Stimulated activated CD8-positive, alpha-beta memory T cell treated with anti-CD3 and anti-CD28 coated beads, Interleukin-4, amount 100 ng/mL, for 1 hour (primary cell): ENCODE data around the gene GPSM1.
A peak's percentile ranks its signal among the peaks of the same experiment; 100 is the strongest.
"Not testable (repeated sequence)": the region's sequence is repeated elsewhere in the genome, so short reads cannot be mapped to it uniquely, and the experiment has no call there.

Experiments
- DNase-seq, 2 donors: peaks; one replicate each; pipeline ENCODE4 v3.0.0-alpha.2; 2020; ENCODE audit warnings: low read depth in 2 of 2, low spot score in 1 of 2

The GPSM1 gene

GRCh38 chr9:136394312-136395019 is 67.1 kb downstream of the GPSM1 start:
- DNase-seq, result no peak

- DNase-seq, result no peak
Observed at GRCh38 chr9:136395020-136395340, 67.6 kb downstream of the GPSM1 start.

GRCh38 chr9:136395345-136396218 is 68.2 kb downstream of the GPSM1 start:
- DNase-seq, result no peak

- DNase-seq, result no peak
Observed at GRCh38 chr9:136396219-136396515, 68.8 kb downstream of the GPSM1 start.

GRCh38 chr9:136397643-136398042 is 70.3 kb downstream of the GPSM1 start:
- DNase-seq, result no peak

GRCh38 chr9:136398286-136398685 is 70.9 kb downstream of the GPSM1 start:
- no peak for DNase-seq

DNA sequence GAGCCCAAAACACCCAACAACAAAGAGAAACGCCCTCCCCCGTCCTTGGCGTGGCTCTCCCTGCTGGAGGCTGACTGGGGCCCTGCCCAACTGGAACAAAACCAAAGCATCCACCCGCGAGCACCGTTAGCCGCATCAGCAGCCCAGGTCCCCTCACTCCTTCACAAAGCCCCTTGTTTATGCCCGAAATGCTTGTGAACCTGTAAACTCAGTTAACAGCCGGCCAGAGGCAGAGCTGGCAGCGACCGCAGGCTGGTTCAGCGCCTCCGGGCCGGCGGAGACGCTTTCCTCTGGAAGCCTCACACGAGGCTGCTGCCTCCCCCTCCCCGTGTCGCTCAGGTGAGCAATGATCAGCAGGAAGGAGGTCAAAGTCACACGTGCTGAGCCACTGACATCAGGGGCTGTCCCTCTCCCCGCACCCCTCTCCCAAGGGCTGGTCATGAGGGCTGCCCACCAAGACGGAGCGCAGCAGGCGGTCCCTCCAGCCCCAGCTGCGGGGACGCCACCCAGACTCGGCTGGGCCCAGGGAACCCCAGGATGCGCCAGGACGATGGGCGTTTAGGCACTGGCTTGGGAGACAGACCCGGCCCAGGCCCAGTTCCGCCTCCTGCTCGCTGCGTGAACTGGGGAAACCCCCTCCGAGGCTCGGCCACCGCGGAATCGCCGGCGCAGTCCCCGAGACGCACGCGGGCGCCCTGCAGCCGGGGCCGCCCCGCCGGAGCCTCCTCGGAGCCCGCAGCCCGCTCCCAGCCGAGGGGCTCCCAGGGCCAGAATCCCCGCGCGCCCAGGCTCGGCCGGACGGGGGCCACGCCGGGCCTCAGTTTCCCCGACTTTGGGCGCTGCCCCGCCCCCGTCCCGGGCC is 72.1 kb downstream of the GPSM1 start:
- no peak for DNase-seq

DNA sequence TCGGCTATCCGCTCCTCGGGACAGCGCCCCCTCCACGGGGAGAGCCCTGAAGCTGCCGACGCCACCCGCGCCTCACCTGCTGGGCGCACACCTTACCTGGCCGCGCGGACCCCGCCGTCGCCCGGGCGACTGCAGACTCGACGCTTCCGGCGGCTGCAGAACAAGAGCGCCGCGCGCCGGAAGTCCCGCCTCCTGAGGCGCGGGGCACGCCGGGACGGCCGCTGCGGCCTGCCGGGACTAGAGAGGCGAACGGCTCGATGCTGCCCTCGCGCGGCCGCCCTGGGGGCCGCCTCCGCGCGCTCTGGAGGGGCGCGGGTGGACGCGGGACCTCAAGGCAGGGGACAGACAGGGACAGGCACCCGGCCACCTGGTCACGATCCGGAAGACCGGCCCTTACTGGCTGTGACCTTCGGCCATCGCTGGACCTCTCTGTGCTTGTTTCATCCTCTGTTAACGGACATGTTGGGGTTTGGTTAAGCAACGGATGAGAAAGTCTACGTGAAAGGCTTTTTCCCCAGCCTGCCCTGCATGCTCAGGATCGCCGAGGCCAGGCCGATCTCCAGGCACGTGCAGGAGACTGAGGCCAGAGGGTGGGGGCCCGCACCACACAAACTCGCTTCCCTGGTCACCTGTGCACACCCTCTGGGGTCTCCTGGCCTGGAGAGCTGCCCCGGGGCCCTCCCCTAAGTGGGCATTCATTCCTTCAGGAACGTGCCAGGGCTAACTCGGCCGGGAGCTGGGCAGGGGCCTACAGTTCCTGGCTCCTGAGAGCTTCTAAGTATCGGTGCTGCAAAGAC is 72.9 kb downstream of the GPSM1 start, which contains the start of gene SNAPC4:
Gene SNAPC4 (minus strand): TSS at position 133 of the 797 bp plus-strand sequence. CDS start 1,742 bp downstream, outside the sequence.
- peak; percentile 64 to 74 for DNase-seq

- DNase-seq, result no peak
Observed at GRCh38 chr9:136401173-136401922, 74.0 kb downstream of the GPSM1 start.

DNA sequence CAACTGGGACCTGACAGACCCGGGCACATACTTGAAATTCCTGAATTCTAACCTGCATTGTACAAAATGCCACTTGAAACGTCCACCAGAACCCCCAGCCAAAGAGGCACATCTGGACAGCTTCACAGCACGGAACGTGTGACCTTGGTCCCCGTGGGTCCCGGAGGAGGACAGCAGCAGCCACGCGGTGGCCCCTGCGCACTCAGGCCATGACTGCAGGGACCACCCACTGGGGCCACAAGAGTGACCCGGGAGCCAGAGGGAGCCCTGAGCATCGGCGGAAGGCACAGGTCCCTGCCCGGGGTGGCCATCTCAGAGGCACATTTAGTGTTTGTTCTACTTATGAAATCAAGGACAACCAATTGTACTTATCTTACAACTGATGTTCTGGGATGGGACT is 74.7 kb downstream of the GPSM1 start:
- DNase-seq, result no peak

- peak; percentile 20 to 52 for DNase-seq
Observed at GRCh38 chr9:136403538-136403914, 76.2 kb downstream of the GPSM1 start.

GRCh38 chr9:136403915-136404800 is 76.8 kb downstream of the GPSM1 start:
- DNase-seq, result no peak

- DNase-seq, result no peak
Observed at GRCh38 chr9:136404801-136405136, 77.4 kb downstream of the GPSM1 start.

GRCh38 chr9:136405481-136405880 is 78.1 kb downstream of the GPSM1 start:
- DNase-seq, result no peak

GRCh38 chr9:136405904-136406303 is 78.6 kb downstream of the GPSM1 start:
- not testable (repeated sequence) for DNase-seq

- DNase-seq, result not testable (repeated sequence)
Observed at GRCh38 chr9:136407061-136407460, 79.7 kb downstream of the GPSM1 start.

DNA sequence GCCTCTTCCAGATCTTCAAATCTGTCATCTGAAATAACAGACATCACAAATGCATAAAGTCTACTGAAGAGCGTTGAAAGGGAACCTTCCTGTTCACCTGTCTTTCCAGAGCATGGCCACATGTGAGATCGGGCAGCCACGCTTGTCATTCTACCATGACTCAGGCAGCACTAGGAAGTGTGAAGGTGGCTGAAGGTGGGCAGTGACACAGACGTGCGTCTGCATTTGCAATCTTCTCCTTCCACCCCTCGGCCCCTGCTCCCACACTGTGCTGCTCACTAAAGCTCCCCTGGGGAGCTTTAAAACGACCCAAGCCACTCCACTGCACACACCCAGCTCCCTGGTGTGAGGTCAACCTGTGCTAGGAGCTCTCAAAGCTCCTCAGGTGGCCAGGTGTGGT is 80.6 kb downstream of the GPSM1 start:
- DNase-seq, result no peak
